H1 (cell line): Measurements from ENCODE around the gene SENP1. TPM values are rescaled to one million over a fixed set of nuclear protein-coding genes. Genes with fewer than 3 reads are reported as not detected.

ENCODE experiments used
- BRCA1 ChIP-seq: IDR thresholded peaks from 2 replicates; pipeline ENCODE4 v1.6.1; 2012; ENCODE audit warnings: low read depth, low read length, improper control_type of control experiment
- FOSL1 ChIP-seq: IDR thresholded peaks from 2 replicates; pipeline ENCODE4 v1.6.1; 2011; ENCODE audit warnings: mild to moderate bottlenecking, low read depth, low read length, moderate library complexity; ENCODE audit not compliant: insufficient read depth
- POLR2A ChIP-seq, 2 experiments: IDR thresholded peaks; 1 replicate in 1 of 2; 2 replicates in 1 of 2; pipeline ENCODE4 v1.6.1; 2011; ENCODE audit warnings: low read depth in 2 of 2, low read length in 2 of 2, mild to moderate bottlenecking in 2 of 2; ENCODE audit errors: control extremely low read depth in 1 of 2
- TBP ChIP-seq: IDR thresholded peaks from 2 replicates; pipeline ENCODE4 v1.6.1; 2011; ENCODE audit warnings: low read depth, low read length, improper control_type of control experiment
- polyA plus RNA-seq, 7 experiments: library from polyadenylated mRNA; depleted of rRNA in 3 of 7; stranded (reverse) in 5 of 7; unstranded in 2 of 7; fragments of >200 nt in 5 of 7; fragments of 200-250 nt in 2 of 7; gene quantifications; 1 replicate in 5 of 7; 2 replicates in 1 of 7; 4 replicates in 1 of 7; pipeline versions ENCODE4 v1.2.1 to v1.2.3, GENCODE V29; 2011 to 2013; ENCODE audit warnings: missing spikeins in 2 of 7, mixed read lengths in 2 of 7
- total RNA-seq: library from RNA; stranded (reverse); fragmentation: NEBNext Ultra II Directional; extraction: Animal tissue kit (Norgen Biotek cat#: 25700); gene quantifications from 2 replicates; pipeline ENCODE4 v1.2.1, GENCODE V29; 2021

SENP1 gene
- total and polyA plus RNA-seq, 2 of the 8 experiments (the other 6 are each of a cell fraction or from before 2014, with no cell fraction given): 14.2 to 31.5 TPM

DNA sequence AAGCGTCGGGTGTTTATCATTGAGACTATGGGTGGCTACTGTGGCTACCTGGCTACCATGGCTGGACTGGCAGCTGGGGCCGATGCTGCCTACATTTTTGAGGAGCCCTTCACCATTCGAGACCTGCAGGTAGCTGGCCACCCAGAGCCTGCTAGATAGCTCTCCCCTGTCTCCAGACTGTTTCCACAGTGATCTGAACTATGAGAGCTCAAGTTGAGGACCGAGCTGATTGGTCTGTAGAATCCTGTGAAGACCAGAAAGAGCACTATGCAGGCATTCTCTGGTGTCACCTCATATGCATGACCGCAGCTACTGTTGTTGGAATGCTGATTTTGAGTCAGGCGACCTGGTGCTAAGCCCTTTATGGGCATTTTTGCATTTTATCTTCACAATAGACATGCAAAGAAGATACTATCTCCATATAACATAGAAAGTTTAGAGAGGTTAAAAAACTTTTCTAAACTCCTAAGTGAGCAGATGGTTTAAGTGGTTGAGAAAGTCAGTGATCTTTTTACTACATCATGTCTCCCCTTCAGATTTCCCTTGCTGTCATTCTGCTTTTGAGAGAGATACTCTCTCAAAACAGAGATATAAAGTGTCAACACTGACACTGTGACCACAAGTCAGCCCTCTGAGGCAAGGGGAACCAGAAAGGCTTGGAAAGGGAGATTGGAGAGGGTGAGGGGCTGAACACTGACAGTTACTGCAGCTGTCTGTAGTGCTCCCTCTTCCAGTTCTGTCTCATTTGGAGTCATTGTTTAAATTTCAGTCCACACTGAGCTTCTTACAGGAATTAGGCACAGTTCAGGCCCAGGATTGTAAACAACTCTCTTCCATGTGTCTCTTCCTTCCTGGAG, 37.2 kb upstream of the SENP1 start (continued):
- no peak for TF ChIP-seq FOSL1
- TF ChIP-seq BRCA1: no peak
- TF ChIP-seq TBP: peak; percentile 29; the same call in 1 of the 2 replicates
- 0 out of 3 replicates have a peak, but pooled peaks of 1 of the 2 experiments have one; percentile 38 for TF ChIP-seq POLR2A (IDR thresholded peaks at IDR 0.05; ENCODE audit: control extremely low read depth in 1 of 2, low read depth in 2 of 2, low read length in 2 of 2)
